Heart left ventricle (tissue), 16 donors: ENCODE results near the gene PTPRN2. TPM values are rescaled to one million over a fixed set of nuclear protein-coding genes. Genes with fewer than 3 reads are reported as not detected.
"Not testable (repeated sequence)": the region's sequence is repeated elsewhere in the genome, so short reads cannot be mapped to it uniquely, and the experiment has no call there.

Experiments
- ATAC-seq, 4 donors: fragments of 200-7000 bp; cut with Tn5 transposase; one replicate each; pipeline ENCODE4 v1.9.1; 2020 to 2022; ENCODE audit warnings: moderate library complexity in 4 of 4, mild to moderate bottlenecking in 3 of 4, moderate number of reproducible peaks in 1 of 4
- DNase-seq, 5 donors: peaks; one replicate each; pipeline ENCODE4 v3.0.0-alpha.2; 2020
- H3K27ac ChIP-seq, 12 donors: fragments of 200-600 bp; sonication (generic) in 4 of 12; one replicate each; pipeline versions ENCODE4 v1.5.0 to v1.8.0; 2016 to 2022; ENCODE audit warnings: mild to moderate bottlenecking in 2 of 12
- H3K27me3 ChIP-seq, 9 donors: fragments of 200-600 bp; sonication (generic) in 2 of 9; one replicate each; pipeline versions ENCODE4 v1.5.1 to v1.8.0; 2016 to 2022; ENCODE audit warnings: mild to moderate bottlenecking in 3 of 9
- H3K36me3 ChIP-seq, 9 donors: fragments of 200-600 bp; sonication (generic) in 2 of 9; one replicate each; pipeline versions ENCODE4 v1.5.0 to v1.8.0; 2018 to 2022; ENCODE audit warnings: mild to moderate bottlenecking in 2 of 9
- H3K4me1 ChIP-seq, 12 donors: fragments of 200-600 bp; sonication (generic) in 4 of 12; one replicate each; pipeline versions ENCODE4 v1.5.0 to v1.8.0; 2016 to 2022; ENCODE audit warnings: mild to moderate bottlenecking in 3 of 12
- H3K4me3 ChIP-seq, 12 donors: fragments of 200-600 bp; sonication (generic) in 4 of 12; one replicate each; pipeline versions ENCODE4 v1.5.0 to v1.8.0; 2017 to 2022; ENCODE audit warnings: mild to moderate bottlenecking in 9 of 12, moderate library complexity in 4 of 12
- H3K9me3 ChIP-seq, 12 donors: fragments of 200-600 bp; sonication (generic) in 4 of 12; one replicate each; pipeline versions ENCODE4 v1.5.0 to v1.8.0; 2016 to 2022; ENCODE audit warnings: mild to moderate bottlenecking in 1 of 12
- POLR2A ChIP-seq, 2 donors: fragments of 450-650 bp; IDR thresholded peaks; one replicate each; pipeline ENCODE4 v1.6.1; 2017; ENCODE audit warnings: antibody characterized with exemption in 2 of 2, mild to moderate bottlenecking in 2 of 2, moderate library complexity in 2 of 2
- WGBS, 4 donors: extraction: QIAGEN DNeasy Blood & Tissue Kit in 2 of 4; methylation state at CpG; one replicate each; pipeline versions ENCODE4 v1.1.5 to v1.1.7; 2013 to 2018; 5-methylcytosine and 5-hydroxymethylcytosine counted together
- intact Hi-C, 10 donors: fragments of 100-400 bp; cut with DNase I; formaldehyde crosslinking; loops; one replicate each; pipeline versions ENCODE4 v1.11.1 to v1.14.2; 2022
- polyA plus RNA-seq, 2 donors: library from polyadenylated mRNA; stranded (reverse); fragments of 200-250 nt; gene quantifications; one replicate each; pipeline ENCODE4 v1.2.3, GENCODE V29; 2013
- total RNA-seq, 9 donors: library from RNA; depleted of rRNA in 2 of 9; stranded (reverse); fragments of >200 nt in 2 of 9; fragmentation: NEBNext Ultra II Directional in 3 of 9; extraction: Animal tissue kit (Norgen Biotek cat#: 25700) in 3 of 9; gene quantifications; one replicate each; pipeline versions ENCODE4 v1.1.0 to v1.2.4, GENCODE V29; 2016 to 2023
- TF ChIP-seq, protein P1 (sequence below), 12 donors: fragments of 200-600 bp; sonication (generic) in 4 of 12; IDR thresholded peaks; one replicate each; pipeline versions ENCODE4 v1.5.0 to v1.8.0; 2018 to 2022; ENCODE audit warnings: antibody characterized with exemption in 12 of 12, mild to moderate bottlenecking in 5 of 12
- donor health status: ischemic (EF 13 %, LVEDD 7.1; RV severe dilation, severe dysfunction).
- donor health status: healthy with polysubstance abuse.
- donor health status: DM: no; HTN: yes; CAD: no.
- donor health status: DM: no; HTN: no; CAD: no.
- donor health status: ischemic (EF 25% LVEDD 6.9; RV normal size, moderate dysfunction).
- donor health status: ischemic (EF 25% LVEDD 5.7; RV mildly dilated, moderate dysfunction).
- donor health status: healthy.
- donor health status: DM: yes; HTN: yes; CAD: no.
- donor health status: ischemic (EF 35%, LVEDD 5.7; RV mildly dilated, moderate dysfunction).
- donor health status: nonischemic (EF 11% LVEDD 7.7; RV severe dilation, severe dysfunction).
- donor health status: DM: yes; HTN: yes; CAD: no.
- donor health status: PGD.
- donor health status: ischemic (EF 29% LVEDD 5.4; RV normal size, mild dysfunction).
- donor health status: nonischemic (EF 23%, LVEDD 6.1; RV moderate dilation, normal function).

Gene PTPRN2
- total and polyA plus RNA-seq, 11 donors, result 0.61 to 2.3 (median 1.3) TPM

GRCh38 chr7:158299607-158300006, 288.0 kb downstream of the PTPRN2 start:
- ATAC-seq, result no peak
- H3K27me3 ChIP-seq, result peaks cover 0 to 36% (median 0%) of the 10 kb centered on the region in 9 donors
- DNase-seq, result no peak

DNA sequence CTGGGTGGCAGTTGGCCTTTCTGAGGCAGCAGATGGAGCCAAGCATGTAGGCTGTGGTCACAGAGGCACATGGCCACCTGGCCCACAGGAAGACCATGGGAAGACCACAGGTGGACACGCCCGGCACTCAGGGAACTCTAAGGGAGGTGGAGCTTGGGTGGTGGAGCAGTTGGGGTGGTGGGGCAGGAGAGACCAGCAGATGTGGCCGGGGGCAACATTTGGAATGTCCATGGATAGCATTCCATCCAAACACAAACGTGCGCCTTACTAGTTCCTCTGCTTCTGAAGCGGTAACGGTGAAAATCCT, 290.9 kb downstream of the PTPRN2 start:
- H3K36me3 ChIP-seq, result no peaks in the 10 kb centered on the region
- H3K4me3 ChIP-seq, result no peak overlapping the region
- intact Hi-C loops, result no loop called here
- peaks cover 0 to 5% (median 0%) of the 10 kb centered on the region in 12 donors for H3K9me3 ChIP-seq
- WGBS, 4 donors, result 74 to 95% (median 90%) methylated on average over 3 to 7 of the region's 7 CpGs
- no peak for ATAC-seq
- peaks cover 0 to 30% (median 0%) of the 10 kb centered on the region in 9 donors for H3K27me3 ChIP-seq
- H3K27ac ChIP-seq, result no peak overlapping the region
- no peaks in the 10 kb centered on the region for H3K4me1 ChIP-seq
- no peak for DNase-seq
- TF ChIP-seq POLR2A (IDR thresholded peaks at IDR 0.05), result no peak
- TF ChIP-seq, protein P1, sequence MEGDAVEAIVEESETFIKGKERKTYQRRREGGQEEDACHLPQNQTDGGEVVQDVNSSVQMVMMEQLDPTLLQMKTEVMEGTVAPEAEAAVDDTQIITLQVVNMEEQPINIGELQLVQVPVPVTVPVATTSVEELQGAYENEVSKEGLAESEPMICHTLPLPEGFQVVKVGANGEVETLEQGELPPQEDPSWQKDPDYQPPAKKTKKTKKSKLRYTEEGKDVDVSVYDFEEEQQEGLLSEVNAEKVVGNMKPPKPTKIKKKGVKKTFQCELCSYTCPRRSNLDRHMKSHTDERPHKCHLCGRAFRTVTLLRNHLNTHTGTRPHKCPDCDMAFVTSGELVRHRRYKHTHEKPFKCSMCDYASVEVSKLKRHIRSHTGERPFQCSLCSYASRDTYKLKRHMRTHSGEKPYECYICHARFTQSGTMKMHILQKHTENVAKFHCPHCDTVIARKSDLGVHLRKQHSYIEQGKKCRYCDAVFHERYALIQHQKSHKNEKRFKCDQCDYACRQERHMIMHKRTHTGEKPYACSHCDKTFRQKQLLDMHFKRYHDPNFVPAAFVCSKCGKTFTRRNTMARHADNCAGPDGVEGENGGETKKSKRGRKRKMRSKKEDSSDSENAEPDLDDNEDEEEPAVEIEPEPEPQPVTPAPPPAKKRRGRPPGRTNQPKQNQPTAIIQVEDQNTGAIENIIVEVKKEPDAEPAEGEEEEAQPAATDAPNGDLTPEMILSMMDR (IDR thresholded peaks at IDR 0.05), result no peak

More at GRCh38 chr7:158299607-158300006, 288.0 kb downstream of the PTPRN2 start:
- intact Hi-C loops, result no loop called here
- Histone ChIP-seq H3K4me1 (no peaks in the 10 kb centered on the region), H3K27ac (no peak overlapping the region), H3K9me3 (no peaks in the 10 kb centered on the region), H3K36me3 (no peaks in the 10 kb centered on the region), H3K4me3 (no peak overlapping the region)
- TF ChIP-seq, protein P1 (IDR thresholded peaks at IDR 0.05), result no peak
- no peak for TF ChIP-seq POLR2A (IDR thresholded peaks at IDR 0.05)
- WGBS, 4 donors, result 54 to 63% (median 59%) methylated on average over 4 of the region's 4 CpGs

- WGBS, 4 donors, result 84 to 90% (median 88%) methylated on average over 11 to 16 of the region's 16 CpGs
- no peak overlapping the region for H3K27ac ChIP-seq
- TF ChIP-seq, protein P1 (IDR thresholded peaks at IDR 0.05), result no peak
- no peak for TF ChIP-seq POLR2A (IDR thresholded peaks at IDR 0.05)
- no peaks in the 10 kb centered on the region for H3K36me3 ChIP-seq
- no peaks in the 10 kb centered on the region for H3K4me1 ChIP-seq
- H3K27me3 ChIP-seq, result peaks cover 0 to 24% (median 0%) of the 10 kb centered on the region in 9 donors
- ATAC-seq, result no peak
- DNase-seq, result no peak
- peaks cover 0 to 5% (median 0%) of the 10 kb centered on the region in 12 donors for H3K9me3 ChIP-seq
- intact Hi-C loops, result no loop called here
- no peak overlapping the region for H3K4me3 ChIP-seq
Observed at GRCh38 chr7:158295966-158296797, 291.4 kb downstream of the PTPRN2 start.

DNA sequence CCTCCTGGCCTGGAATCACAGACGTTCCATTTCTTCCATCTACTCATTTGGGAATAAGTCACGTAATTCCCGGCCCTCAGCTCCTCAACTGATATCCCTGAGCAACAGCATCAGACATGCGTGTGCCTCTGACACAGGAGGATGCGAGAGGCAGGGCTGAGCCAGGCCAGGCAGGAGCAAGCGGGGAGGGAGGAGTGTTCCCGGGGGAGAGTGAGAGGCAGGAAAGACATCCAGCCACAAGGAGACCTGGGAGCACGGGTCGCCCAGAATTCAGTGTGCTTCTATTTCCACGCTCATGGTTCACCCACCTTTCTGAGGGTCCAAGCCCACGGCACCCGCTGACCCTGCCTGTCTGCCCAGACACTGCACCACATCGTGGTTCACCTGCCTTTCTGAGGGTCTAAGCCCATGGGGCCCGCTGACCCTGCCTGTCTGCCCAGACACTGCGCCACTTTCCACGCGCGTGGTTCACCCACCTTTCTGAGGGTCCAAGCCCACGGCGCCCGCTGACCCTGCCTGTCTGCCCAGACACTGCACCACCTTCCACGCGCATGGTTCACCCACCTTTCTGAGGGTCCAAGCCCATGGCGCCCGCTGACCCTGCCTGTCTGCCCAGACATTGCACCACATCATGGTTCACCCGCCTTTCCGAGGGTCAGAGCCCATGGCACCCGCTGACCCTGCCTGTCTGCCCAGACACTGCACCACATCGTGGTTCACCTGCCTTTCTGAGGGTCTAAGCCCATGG, 293.0 kb downstream of the PTPRN2 start:
- H3K9me3 ChIP-seq, result peaks cover 0 to 15% (median 4%) of the 10 kb centered on the region in 12 donors
- peaks cover 0 to 19% (median 0%) of the 10 kb centered on the region in 9 donors for H3K27me3 ChIP-seq
- DNase-seq, ATAC-seq, H3K4me1 ChIP-seq, H3K27ac ChIP-seq, intact Hi-C loops, H3K36me3 ChIP-seq, H3K4me3 ChIP-seq: not testable (repeated sequence)
- WGBS, 4 donors, result 92 to 94% (median 93%) methylated on average over 27 to 29 of the region's 29 CpGs
